Activated B cell treated with CpG ODN at 0.5 μM for 24 hours (primary cell): ENCODE measurements around the gene METRNL. TPM values are rescaled to one million over a fixed set of nuclear protein-coding genes. Genes with fewer than 3 reads are reported as not detected.
"Not testable (repeated sequence)": the region's sequence is repeated elsewhere in the genome, so short reads cannot be mapped to it uniquely, and the experiment has no call there.

Experiments
- ATAC-seq: fragments of 200-7000 bp; cut with Tn5 transposase; one replicate; pipeline ENCODE4 v1.10.0; 2021; ENCODE audit warnings: low read depth, mild to moderate bottlenecking, moderate library complexity
- CTCF ChIA-PET: fragments of 350-600 bp; sonication (Branson Sonifier 250); formaldehyde crosslinking; loops from one replicate; lab custom pipeline; 2021; ENCODE audit warnings: antibody characterized with exemption; lab: Charles Lee
- POLR2A ChIA-PET: fragments of 350-600 bp; sonication (Branson Sonifier 250); formaldehyde crosslinking; loops from one replicate; lab custom pipeline; 2021; ENCODE audit warnings: antibody characterized with exemption; lab: Charles Lee
- DNase-seq: peaks from one replicate; pipeline ENCODE4 v3.0.0; 2022
- H3K27ac Mint-ChIP-seq: one replicate; pipeline ENCODE4 v1.8.0; 2020; ENCODE audit warnings: mixed read lengths
- H3K27me3 Mint-ChIP-seq: one replicate; pipeline ENCODE4 v1.8.0; 2021; ENCODE audit warnings: mixed read lengths
- H3K36me3 Mint-ChIP-seq: one replicate; pipeline ENCODE4 v1.8.0; 2021; ENCODE audit warnings: low read depth, mixed read lengths
- H3K4me1 Mint-ChIP-seq: one replicate; pipeline ENCODE4 v1.8.0; 2021; ENCODE audit warnings: mixed read lengths
- H3K4me3 Mint-ChIP-seq: one replicate; pipeline ENCODE4 v1.8.0; 2020; ENCODE audit warnings: mild to moderate bottlenecking, mixed read lengths
- H3K9me3 Mint-ChIP-seq: one replicate; pipeline ENCODE4 v1.8.0; 2020; ENCODE audit warnings: mixed read lengths
- intact Hi-C: fragments of 100-400 bp; cut with micrococcal nuclease; formaldehyde crosslinking; loops from one replicate; pipeline ENCODE4 v1.15.1; 2024
- total RNA-seq: library from RNA; stranded (reverse); gene quantifications from 2 replicates; pipeline ENCODE4 v1.2.3, GENCODE V29; 2022
- TF ChIP-seq, protein P1 (sequence below): fragments of 200-600 bp; IDR thresholded peaks from one replicate; pipeline ENCODE4 v1.8.0; 2022; ENCODE audit warnings: antibody characterized with exemption, mild to moderate bottlenecking

Gene METRNL
- total RNA-seq, 1 donor from 2014 or later: 10.7 TPM

GRCh38 chr17:83118071-83118841 is 38.8 kb downstream of the METRNL start:
- ChIA-PET POLR2A (no interaction called here), CTCF (interaction anchor here (0.5 kb wide), 1 partner anchor 202 kb away, joined by 3 read pairs; no protein-coding TSS in a partner anchor)
- Mint-ChIP-seq H3K4me3 (no peak overlapping the region), H3K4me1 (peaks cover 34% of the 10 kb centered on the region), H3K9me3 (no peaks in the 10 kb centered on the region), H3K36me3 (no peaks in the 10 kb centered on the region), H3K27ac (peak overlapping the region; percentile 5), H3K27me3 (peaks cover 10% of the 10 kb centered on the region)
- TF ChIP-seq, protein P1, sequence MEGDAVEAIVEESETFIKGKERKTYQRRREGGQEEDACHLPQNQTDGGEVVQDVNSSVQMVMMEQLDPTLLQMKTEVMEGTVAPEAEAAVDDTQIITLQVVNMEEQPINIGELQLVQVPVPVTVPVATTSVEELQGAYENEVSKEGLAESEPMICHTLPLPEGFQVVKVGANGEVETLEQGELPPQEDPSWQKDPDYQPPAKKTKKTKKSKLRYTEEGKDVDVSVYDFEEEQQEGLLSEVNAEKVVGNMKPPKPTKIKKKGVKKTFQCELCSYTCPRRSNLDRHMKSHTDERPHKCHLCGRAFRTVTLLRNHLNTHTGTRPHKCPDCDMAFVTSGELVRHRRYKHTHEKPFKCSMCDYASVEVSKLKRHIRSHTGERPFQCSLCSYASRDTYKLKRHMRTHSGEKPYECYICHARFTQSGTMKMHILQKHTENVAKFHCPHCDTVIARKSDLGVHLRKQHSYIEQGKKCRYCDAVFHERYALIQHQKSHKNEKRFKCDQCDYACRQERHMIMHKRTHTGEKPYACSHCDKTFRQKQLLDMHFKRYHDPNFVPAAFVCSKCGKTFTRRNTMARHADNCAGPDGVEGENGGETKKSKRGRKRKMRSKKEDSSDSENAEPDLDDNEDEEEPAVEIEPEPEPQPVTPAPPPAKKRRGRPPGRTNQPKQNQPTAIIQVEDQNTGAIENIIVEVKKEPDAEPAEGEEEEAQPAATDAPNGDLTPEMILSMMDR: no peak
- DNase-seq: no peak
- intact Hi-C loops: loop anchor here (2.0 kb wide), 1 partner anchor 17 kb away; no protein-coding TSS in a partner anchor
- no peak for ATAC-seq

- ATAC-seq (peak; percentile 100), DNase-seq (peak; percentile 55)
- H3K27me3 Mint-ChIP-seq: peaks cover 18% of the 10 kb centered on the region
- peak overlapping the region; percentile 52 for H3K4me3 Mint-ChIP-seq
- peaks cover 35% of the 10 kb centered on the region for H3K4me1 Mint-ChIP-seq
- no peaks in the 10 kb centered on the region for H3K9me3 Mint-ChIP-seq
- POLR2A ChIA-PET: interaction anchor here (0.7 kb wide), 2 partner anchors 33 to 61 kb away, joined by 3 read pairs; no protein-coding TSS in a partner anchor
- H3K27ac Mint-ChIP-seq: peak overlapping the region; percentile 59
- CTCF ChIA-PET: no interaction called here
- TF ChIP-seq, protein P1: no peak
- intact Hi-C loops: loop anchor here (1.0 to 2.0 kb wide), 3 partner anchors 19 to 69 kb away; no protein-coding TSS in a partner anchor
- no peaks in the 10 kb centered on the region for H3K36me3 Mint-ChIP-seq
Observed at GRCh38 chr17:83119987-83120864, 40.8 kb downstream of the METRNL start.

DNA sequence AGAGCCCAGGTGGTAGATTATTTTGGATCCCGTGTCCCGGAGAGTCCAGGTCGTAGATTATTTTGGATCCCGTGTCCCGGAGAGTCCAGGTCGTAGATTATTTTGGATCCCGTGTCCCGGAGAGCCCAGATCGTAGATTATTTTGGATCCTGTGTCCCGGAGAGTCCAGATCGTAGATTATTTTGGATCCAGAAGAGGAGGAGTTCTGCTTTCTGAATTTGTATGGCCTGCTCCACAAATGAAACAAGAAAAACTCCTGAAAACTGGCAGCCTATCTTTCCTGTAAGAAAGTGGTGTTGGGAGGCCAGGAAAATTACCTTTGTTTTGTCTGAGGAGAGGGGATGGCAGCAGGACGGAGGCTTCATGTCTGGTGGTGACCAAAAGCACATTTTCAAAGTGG is 42.1 kb downstream of the METRNL start:
- H3K36me3 Mint-ChIP-seq, ATAC-seq: not testable (repeated sequence)
- peaks cover 30% of the 10 kb centered on the region for H3K27me3 Mint-ChIP-seq

DNA sequence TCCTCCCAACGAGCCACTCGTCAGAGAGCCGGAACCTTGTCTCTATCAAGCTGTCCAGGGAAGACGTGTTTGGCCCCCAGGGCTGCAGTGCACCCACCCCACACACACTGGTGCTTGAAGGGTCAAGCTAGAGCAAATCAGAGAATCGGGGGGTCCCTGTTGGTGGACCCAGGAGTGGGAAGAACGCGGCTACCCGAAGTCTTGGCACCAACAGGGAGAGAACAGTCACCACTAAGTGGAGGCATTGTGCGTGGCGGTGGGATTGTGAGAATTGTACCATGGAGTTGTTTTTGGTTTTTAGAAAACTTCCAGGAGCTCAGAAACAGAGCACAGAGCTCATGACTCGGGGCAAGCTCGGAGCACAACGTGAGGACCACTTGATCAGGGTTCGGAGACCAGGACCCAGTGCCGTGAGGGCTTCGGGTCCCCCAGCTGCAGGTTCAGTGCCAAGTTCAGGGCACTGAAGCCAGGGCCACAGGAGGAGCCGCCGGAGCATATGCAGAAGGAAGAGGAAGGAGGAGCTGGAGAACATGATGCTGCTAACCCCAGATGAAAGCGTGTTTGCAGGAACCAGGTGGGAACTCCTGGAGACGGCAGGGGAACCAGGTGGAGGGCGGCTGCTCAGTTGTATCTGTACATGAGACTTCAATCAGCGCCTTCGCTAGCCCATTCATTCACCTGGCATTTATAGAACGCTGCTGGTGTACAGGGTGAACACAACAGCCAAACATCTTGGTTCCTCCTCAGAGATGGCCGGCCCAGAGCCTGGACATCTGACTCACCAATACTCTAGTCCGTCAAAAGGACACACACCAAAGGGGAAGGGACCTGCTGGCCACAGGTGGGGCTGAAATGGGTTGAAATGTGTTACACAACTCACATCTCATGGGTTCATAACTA is 42.8 kb downstream of the METRNL start:
- H3K27me3 Mint-ChIP-seq: peaks cover 34% of the 10 kb centered on the region
- peaks cover 47% of the 10 kb centered on the region for H3K4me1 Mint-ChIP-seq

More for the DNA sequence above, 42.1 kb downstream of the METRNL start:
- DNase-seq, CTCF ChIA-PET, POLR2A ChIA-PET, H3K4me3 Mint-ChIP-seq, H3K9me3 Mint-ChIP-seq, H3K27ac Mint-ChIP-seq, intact Hi-C loops: not testable (repeated sequence)
- peaks cover 47% of the 10 kb centered on the region for H3K4me1 Mint-ChIP-seq

More for the DNA sequence above, 42.8 kb downstream of the METRNL start:
- CTCF ChIA-PET: no interaction called here
- intact Hi-C loops: no loop called here
- TF ChIP-seq, protein P1: no peak
- DNase-seq (no peak), ATAC-seq (no peak)
- H3K27ac Mint-ChIP-seq: no peak overlapping the region
- POLR2A ChIA-PET: interaction anchor here (0.6 kb wide), 1 partner anchor 1087 kb away, joined by 3 read pairs; no protein-coding TSS in a partner anchor
- H3K36me3 Mint-ChIP-seq: no peaks in the 10 kb centered on the region
- H3K4me3 Mint-ChIP-seq: no peak overlapping the region
- no peaks in the 10 kb centered on the region for H3K9me3 Mint-ChIP-seq
